HG02870 (cell line): ENCODE measurements around the gene KITLG.
"Not testable (repeated sequence)": the region's sequence is repeated elsewhere in the genome, so short reads cannot be mapped to it uniquely, and the experiment has no call there.

Experiments
- ATAC-seq: cut with Tn5 transposase; IDR thresholded peaks from one replicate; pipeline ENCODE4 v1.9.1; 2021; ENCODE audit warnings: mild to moderate bottlenecking, moderate library complexity; ENCODE audit not compliant: unreplicated experiment

Gene KITLG

GRCh38 chr12:88576866-88577265 is 3.4 kb downstream of the KITLG start:
- ATAC-seq, result no peak

GRCh38 chr12:88575361-88575970 is 4.8 kb downstream of the KITLG start:
- ATAC-seq, result no peak

- no peak for ATAC-seq
Measured at GRCh38 chr12:88574278-88574677, 6.0 kb downstream of the KITLG start.

GRCh38 chr12:88573583-88573982 is 6.7 kb downstream of the KITLG start:
- no peak for ATAC-seq

GRCh38 chr12:88572781-88573549 is 7.3 kb downstream of the KITLG start:
- no peak for ATAC-seq

- no peak for ATAC-seq
Measured at GRCh38 chr12:88571543-88571942, 8.7 kb downstream of the KITLG start.

- no peak for ATAC-seq
Measured at GRCh38 chr12:88570103-88570502, 10.2 kb downstream of the KITLG start.

GRCh38 chr12:88566430-88566829 is 13.8 kb downstream of the KITLG start:
- ATAC-seq, result no peak

- no peak for ATAC-seq
Measured at GRCh38 chr12:88562846-88563582, 17.3 kb downstream of the KITLG start.

GRCh38 chr12:88562151-88562550 is 18.1 kb downstream of the KITLG start:
- no peak for ATAC-seq

- no peak for ATAC-seq
Measured at GRCh38 chr12:88559772-88560171, 20.5 kb downstream of the KITLG start.

GRCh38 chr12:88559199-88559598 is 21.1 kb downstream of the KITLG start:
- ATAC-seq, result no peak

- ATAC-seq, result no peak
Measured at GRCh38 chr12:88558340-88558867, 21.9 kb downstream of the KITLG start.

GRCh38 chr12:88556213-88556774 is 24.0 kb downstream of the KITLG start:
- ATAC-seq, result no peak

- no peak for ATAC-seq
Measured at GRCh38 chr12:88553941-88554658, 26.2 kb downstream of the KITLG start.

- ATAC-seq, result no peak
Measured at GRCh38 chr12:88552610-88553079, 27.6 kb downstream of the KITLG start.

GRCh38 chr12:88549929-88550328 is 30.3 kb downstream of the KITLG start:
- ATAC-seq, result no peak

- ATAC-seq, result not testable (repeated sequence)
Measured at GRCh38 chr12:88547949-88548348, 32.3 kb downstream of the KITLG start.

- no peak for ATAC-seq
Measured at GRCh38 chr12:88546853-88547252, 33.4 kb downstream of the KITLG start.

GRCh38 chr12:88546226-88546625 is 34.0 kb downstream of the KITLG start:
- ATAC-seq, result no peak
